Measurements from ENCODE around the gene TMTC1.

The TMTC1 gene

DNA sequence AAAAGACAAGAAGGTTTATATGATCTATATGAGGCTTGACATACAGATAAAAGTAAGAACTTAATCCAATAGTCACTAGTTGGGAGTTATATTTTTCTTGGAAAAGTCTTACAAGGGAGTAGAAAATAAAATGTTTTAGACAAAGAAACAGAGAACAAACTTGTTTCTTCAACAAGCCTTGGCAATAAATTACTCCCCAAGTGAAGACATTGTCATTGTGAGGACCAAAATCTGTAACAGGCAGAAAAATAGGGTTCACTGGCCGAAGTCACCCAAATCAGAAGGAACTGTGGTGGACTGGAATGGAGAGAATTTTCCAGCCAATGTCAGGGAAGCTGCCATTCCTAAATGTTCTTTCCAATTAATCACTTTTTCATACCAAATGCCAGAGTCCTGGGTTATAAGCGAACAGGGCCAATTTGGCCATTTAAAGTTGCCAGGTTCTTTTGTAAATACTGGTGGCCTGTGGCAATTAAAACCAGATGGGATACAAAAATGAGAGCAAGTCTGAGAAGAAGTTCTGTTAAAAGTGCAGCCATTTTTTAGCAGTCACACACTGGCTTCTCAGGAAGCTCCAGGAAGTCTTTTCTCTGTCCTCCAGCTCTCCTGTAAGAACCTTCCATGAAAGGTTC, 168.9 kb downstream of the TMTC1 start:
- DNase-seq (ENCODE audit: low spot score): no peak

GRCh38 chr12:29612912-29613311, 170.8 kb downstream of the TMTC1 start:
- DNase-seq (ENCODE audit: low spot score): no peak

GRCh38 chr12:29611906-29612305, 171.8 kb downstream of the TMTC1 start:
- no peak for DNase-seq (ENCODE audit: low spot score)

DNA sequence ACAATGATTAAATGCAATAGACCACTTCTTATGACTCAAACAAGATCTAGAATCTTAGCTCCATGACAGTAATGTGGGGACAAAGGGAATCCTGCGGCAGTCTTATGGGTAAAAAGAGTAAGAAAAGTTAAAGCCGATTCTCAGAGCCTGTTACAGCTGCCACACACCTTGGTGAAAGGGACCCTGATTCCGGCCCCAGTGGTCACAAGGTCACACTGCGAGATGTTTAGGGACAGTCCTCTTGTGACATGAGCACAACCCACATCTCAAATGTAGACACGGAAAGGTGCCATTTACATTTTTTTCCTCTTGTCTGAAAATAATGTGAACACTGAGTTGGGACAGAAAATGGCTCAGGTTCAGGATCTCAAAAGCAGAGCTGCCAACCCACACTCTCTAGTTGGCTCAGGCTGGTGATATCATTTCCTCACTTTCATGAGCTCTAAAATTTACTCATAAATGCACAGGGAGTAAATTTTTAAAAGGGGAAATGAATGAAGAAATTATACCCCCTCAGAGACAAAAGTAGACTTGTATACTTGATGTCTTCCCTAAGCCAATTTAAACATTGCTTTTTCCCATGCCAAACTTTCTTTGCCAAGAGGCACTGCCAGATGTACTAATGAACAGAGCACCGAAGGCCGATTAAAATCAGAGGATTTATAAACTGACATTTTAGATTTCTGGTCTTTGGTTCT, 173.1 kb downstream of the TMTC1 start:
- no peak for DNase-seq (ENCODE audit: low spot score)

GRCh38 chr12:29609431-29610215, 174.1 kb downstream of the TMTC1 start:
- no peak for DNase-seq (ENCODE audit: low spot score)

DNA sequence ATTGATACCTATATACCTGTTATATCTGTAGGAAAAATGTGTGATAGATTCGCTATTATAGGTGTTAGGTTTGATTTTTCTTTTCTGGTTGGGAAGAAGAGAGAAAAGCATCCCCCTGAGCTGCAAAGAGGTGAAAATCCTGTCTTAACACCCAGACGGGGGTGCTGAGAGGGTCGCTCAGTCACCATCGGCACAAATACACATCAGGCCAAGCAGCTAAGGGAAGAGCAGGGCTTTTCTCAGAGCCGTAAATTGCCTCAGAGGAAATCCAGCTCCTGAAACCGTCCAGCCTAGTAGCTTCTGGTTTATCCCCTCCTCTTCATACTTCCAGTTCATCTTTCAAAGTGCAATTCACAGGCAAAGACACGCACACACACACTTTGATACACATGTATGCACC, 175.2 kb downstream of the TMTC1 start:
- DNase-seq (ENCODE audit: low spot score): no peak

DNA sequence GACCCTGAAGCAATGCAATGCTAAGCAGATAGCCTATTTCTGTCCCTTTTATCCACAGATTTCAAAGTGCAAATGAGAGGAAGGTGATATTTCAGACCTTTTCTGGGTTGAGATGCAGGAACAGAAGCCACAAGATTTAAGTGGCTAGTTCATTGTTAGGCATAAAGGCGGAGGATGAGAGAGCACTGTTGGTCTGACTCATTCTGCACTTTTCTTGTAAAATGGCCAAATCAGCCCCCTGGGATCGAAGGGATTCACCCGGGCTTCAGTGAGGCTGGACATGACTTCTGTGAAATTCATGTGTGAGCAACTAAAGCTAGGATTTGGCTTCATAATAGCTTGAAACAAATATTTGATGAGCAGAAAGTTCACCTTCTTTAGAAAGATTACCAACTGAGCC, 184.4 kb downstream of the TMTC1 start:
- DNase-seq (ENCODE audit: low spot score): no peak

DNA sequence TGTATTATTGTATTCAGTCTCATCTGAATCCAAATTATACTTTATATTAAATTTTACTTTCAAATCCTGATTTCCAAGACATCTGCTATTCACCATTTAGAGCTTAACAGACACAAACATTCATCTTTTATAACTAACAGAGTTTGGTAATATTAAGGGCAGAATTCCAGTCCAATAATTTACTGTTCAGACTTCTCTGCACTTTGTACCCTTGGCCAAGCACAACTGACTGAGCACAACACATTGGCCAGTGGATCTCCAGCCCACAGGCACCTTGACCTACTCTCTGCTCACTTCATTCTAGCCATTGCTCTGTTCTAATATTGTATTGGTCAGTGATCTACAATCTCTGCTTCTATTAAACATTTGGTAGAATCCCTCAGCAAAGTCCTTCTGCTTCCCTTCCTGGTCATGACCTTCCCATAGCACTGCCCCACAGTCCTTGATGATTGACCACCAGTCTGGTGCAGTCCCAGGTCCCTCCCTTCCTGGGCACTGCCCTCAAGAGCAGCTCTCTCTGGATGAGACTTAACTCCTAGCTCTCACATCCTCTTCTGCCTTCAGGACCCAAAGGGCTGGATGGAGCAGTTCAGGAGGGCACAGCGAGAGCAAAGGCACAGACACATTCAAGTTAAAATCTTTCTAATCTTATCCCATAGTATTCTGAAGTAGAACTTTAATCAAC, 188.5 kb downstream of the TMTC1 start:
- DNase-seq (ENCODE audit: low spot score): no peak

DNA sequence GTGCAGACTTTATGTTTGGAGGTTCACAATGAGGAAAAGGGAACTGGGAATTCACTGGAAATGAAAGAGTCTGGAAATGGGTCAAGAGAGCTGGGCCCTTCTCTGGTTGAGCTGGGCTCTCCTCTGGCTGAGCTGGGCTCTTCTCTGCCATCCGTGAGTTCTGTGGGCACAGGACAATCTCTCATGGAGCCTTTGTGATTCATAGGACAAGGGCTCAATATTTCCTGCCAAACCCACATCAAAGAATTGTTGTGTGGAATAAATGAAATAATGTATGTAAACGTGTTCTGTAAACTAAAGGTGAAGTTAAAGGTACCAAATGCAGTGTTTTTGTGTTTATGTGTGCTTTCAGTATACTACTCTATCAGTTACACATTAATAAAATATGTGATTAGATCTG, 190.7 kb downstream of the TMTC1 start:
- DNase-seq (ENCODE audit: low spot score): no peak

GRCh38 chr12:29591140-29592020, 192.4 kb downstream of the TMTC1 start:
- no peak for DNase-seq (ENCODE audit: low spot score)

- no peak for DNase-seq (ENCODE audit: low spot score)
Observed at GRCh38 chr12:29589851-29590250, 193.9 kb downstream of the TMTC1 start.

- no peak for DNase-seq (ENCODE audit: low spot score)
Observed at GRCh38 chr12:29589286-29589820, 194.4 kb downstream of the TMTC1 start.

GRCh38 chr12:29582677-29583272, 201.0 kb downstream of the TMTC1 start:
- DNase-seq (ENCODE audit: low spot score): no peak

GRCh38 chr12:29582146-29582545, 201.6 kb downstream of the TMTC1 start:
- no peak for DNase-seq (ENCODE audit: low spot score)

- DNase-seq (ENCODE audit: low spot score): no peak
Observed at GRCh38 chr12:29581631-29582030, 202.1 kb downstream of the TMTC1 start.

DNA sequence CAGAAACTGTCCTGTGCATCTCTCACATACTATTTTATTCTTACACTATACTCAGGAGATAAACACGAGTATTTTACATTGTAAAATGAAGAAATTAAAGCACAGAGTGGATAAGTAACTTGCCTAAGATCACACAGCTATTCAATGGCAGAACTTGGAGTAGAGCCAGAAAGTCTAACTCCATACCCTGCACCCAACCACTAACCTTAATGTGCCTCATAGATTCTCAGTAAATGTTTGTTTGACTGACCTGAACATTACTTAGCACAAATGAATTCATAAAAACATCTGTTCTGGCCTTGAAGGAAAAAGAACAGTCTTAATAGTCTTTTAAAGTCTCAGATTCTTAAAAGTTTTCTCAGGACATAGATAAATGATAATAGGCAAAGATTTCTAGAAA, 202.8 kb downstream of the TMTC1 start:
- DNase-seq (ENCODE audit: low spot score): no peak

DNA sequence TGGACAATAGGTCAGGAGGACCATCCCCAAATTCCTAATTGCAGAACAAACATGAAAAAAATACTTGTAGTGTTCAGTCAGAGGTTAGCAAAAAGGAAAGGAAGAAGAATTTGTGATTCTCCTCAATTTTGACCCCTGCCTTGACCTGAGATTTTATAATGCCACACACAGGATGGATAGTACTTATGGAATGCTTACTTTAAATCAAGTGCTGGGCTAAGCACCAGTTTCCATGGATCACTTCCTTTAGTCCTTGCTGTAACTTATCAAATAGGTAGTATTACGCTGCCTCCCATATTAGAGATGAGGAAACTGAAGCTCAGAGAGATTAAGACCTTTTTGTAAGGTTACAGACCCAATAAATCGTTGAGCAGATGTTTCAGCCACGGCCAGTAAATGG, 205.0 kb downstream of the TMTC1 start:
- no peak for DNase-seq (ENCODE audit: low spot score)

DNA sequence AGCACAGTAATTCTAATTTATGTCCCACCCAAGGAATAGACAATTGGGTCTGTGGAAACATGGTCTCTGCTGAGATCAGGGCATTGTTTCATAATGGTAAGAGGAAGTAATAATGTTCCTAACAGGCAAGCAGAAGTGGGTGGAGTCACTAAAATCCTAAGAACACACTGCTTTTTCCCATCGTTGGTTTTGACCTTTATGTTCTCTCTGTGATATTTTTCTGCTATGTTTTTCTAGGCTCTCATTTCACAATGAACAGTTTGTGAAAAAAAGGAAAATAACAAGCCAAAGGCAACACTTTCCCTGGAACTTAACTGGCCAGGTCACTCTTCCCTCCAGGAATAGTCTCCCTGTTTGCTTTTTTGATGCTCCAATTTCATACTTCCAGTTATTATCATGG, 205.7 kb downstream of the TMTC1 start:
- no peak for DNase-seq (ENCODE audit: low spot score)

DNA sequence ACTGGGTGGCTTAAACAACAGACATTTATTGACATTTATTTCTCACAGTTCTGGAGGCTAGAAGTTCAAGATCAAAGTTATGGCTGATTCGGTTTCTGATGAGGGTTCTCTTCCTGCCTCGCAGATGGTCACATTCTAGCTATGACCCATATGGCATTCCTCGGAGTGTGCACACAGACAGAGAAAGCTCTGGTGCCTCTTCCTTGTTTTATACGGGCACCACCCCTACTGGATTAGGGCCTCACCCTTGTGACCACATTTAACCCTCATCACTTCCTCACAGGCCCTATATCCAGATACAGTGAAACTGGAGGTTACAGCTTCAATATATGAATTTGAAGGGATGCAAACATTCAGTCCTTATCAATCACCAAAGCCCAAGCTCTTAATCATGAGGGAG, 209.2 kb downstream of the TMTC1 start:
- DNase-seq (ENCODE audit: low spot score): no peak

DNA sequence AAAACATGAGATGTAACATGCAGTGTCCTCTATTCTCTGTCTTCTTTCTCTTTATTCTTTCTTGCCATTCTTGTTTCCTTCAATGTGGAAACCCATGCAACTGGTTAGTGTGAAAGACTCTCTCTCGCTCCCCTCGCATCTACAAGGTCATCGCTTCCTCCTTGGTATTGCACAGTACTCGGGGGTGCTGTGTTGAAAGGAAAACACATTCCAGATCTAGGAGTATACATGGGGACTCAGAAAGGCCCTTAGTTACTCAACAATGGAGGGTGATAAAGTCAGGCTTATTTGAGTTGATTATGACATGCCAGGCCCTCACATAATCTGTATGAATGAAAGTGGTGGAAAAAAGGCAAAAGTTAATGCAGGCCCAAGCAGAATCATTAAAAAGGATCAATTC, 210.8 kb downstream of the TMTC1 start:
- DNase-seq (ENCODE audit: low spot score): no peak

GRCh38 chr12:29572464-29572863, 211.3 kb downstream of the TMTC1 start:
- DNase-seq (ENCODE audit: low spot score): no peak

Measured in left forelimb (tissue), 1 donor.